Gastroesophageal sphincter (tissue), 3 donors: ENCODE results near the gene SEMA7A.

ENCODE experiments used
- CTCF ChIP-seq, 4 experiments: fragments of 200-600 bp in 2 of 4; fragments of 450-650 bp in 2 of 4; sonication (generic) in 1 of 4; IDR thresholded peaks; one replicate each; pipeline ENCODE4 v1.5.1; 2017 to 2019; ENCODE audit warnings: antibody characterized with exemption in 4 of 4, mild to moderate bottlenecking in 2 of 4, moderate library complexity in 2 of 4
- EP300 ChIP-seq: sonication (generic); formaldehyde crosslinking; IDR thresholded peaks from one replicate; pipeline ENCODE4 v1.6.1; 2017; ENCODE audit warnings: antibody characterized with exemption, mild to moderate bottlenecking
- POLR2A ChIP-seq, 2 donors: fragments of 450-650 bp; IDR thresholded peaks; one replicate each; pipeline ENCODE4 v1.6.1; 2017; ENCODE audit warnings: antibody characterized with exemption in 2 of 2, mild to moderate bottlenecking in 2 of 2, moderate library complexity in 1 of 2

DNA sequence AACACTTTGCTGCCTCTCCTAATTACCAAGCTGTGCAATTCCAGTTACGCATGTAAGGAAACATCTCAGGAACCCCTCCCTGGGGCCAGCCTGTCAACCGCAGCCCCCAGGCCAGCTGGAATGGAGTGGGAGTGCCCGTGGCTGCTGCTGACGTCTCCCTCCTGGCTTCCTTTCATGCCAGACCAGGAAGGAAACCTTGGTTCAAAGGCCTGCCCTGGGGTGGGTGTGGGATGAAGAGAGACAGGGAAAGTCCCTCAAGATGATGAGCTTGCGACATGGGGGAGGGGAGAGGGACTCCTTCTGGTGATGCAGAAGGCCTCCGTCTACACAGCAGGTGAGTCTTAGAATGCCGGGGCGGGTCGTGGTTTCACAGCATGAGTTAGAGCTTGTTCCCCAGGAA, 54.9 kb downstream of the SEMA7A start:
- TF ChIP-seq POLR2A (IDR thresholded peaks at IDR 0.05) (no peak), CTCF (IDR thresholded peaks at IDR 0.05) (no peak), EP300 (no peak)
